HCT116 (cell line): Measurements from ENCODE around the gene FREM1. TPM values are rescaled to one million over a fixed set of nuclear protein-coding genes. Genes with fewer than 3 reads are reported as not detected.

Source experiments
- ATAC-seq: fragments of 200-7000 bp; cut with Tn5 transposase; 2 replicates; pipeline ENCODE4 v1.9.1; 2020; ENCODE audit warnings: mild to moderate bottlenecking, moderate library complexity
- BruUV-seq: library from RNA; stranded (reverse); fragments of 400-500 nt; replicated peaks from 2 replicates; lab custom pipeline; 2021; lab: Mats Ljungman, UMichigan
- CTCF ChIA-PET: fragments of 300-600 bp; sonication (Branson Sonifier 250); formaldehyde crosslinking; loops from one replicate; lab custom pipeline; 2021; ENCODE audit warnings: antibody characterized with exemption; lab: Charles Lee
- POLR2A ChIA-PET: fragments of 300-600, 350-600 bp; sonication (Branson Sonifier 250); formaldehyde crosslinking; loops from one replicate; lab custom pipeline; 2021; ENCODE audit warnings: antibody characterized with exemption; lab: Charles Lee
- RAD21 ChIA-PET, 2 experiments: fragments of 300-600 bp; sonication (Branson Sonifier 250); formaldehyde crosslinking; loops; one replicate each; lab custom pipeline; 2023; ENCODE audit warnings: low total read pairs in 2 of 2; ENCODE audit not compliant: uncharacterized antibody in 2 of 2, unreplicated experiment in 2 of 2, low non-redundant PET in 1 of 2; lab: Charles Lee
- DNase-seq: peaks from one replicate; pipeline ENCODE4 v3.0.0-alpha.2; 2010; ENCODE audit warnings: low read depth, low spot score
- H2AFZ ChIP-seq: fragments of 200-600 bp; shearing (Covaris generic), sonication (generic); 2 replicates; pipeline ENCODE4 v1.6.1; 2017; ENCODE audit warnings: low read depth, mixed run types, mixed read lengths, antibody characterized with exemption, low read length; ENCODE audit not compliant: poor library complexity, severe bottlenecking
- H3K27ac ChIP-seq: 2 replicates; pipeline ENCODE4 v1.5.1; 2012; ENCODE audit warnings: low read depth, low read length
- H3K27me3 ChIP-seq: fragments of 200-600 bp; sonication (generic); 2 replicates; pipeline ENCODE4 v1.6.1; 2016; ENCODE audit warnings: mixed run types, low read length, mixed read lengths; ENCODE audit not compliant: insufficient read depth
- H3K36me3 ChIP-seq, 2 experiments: fragments of 200-500 bp in 1 of 2; fragments of 200-600 bp in 1 of 2; sonication (Bioruptor generic) in 1 of 2; sonication (generic) in 1 of 2; 2 replicates each; pipeline versions ENCODE4 v1.5.1 to v1.6.1; 2014 to 2016; ENCODE audit warnings: low read length in 2 of 2, inconsistent platforms in 1 of 2, mixed read lengths in 1 of 2, mixed run types in 1 of 2; ENCODE audit not compliant: insufficient read depth in 2 of 2, control insufficient read depth in 1 of 2
- H3K4me1 ChIP-seq, 2 experiments: fragments of 200-600 bp in 1 of 2; sonication (generic) in 1 of 2; 2 replicates each; pipeline versions ENCODE4 v1.5.1 to v1.6.1; 2012 to 2017; ENCODE audit warnings: low read length in 2 of 2, inconsistent platforms in 1 of 2, mild to moderate bottlenecking in 1 of 2, mixed read lengths in 1 of 2, mixed run types in 1 of 2, moderate library complexity in 1 of 2; ENCODE audit not compliant: insufficient read depth in 2 of 2, control insufficient read depth in 1 of 2
- H3K4me2 ChIP-seq: fragments of 200-600 bp; sonication (generic); 2 replicates; pipeline ENCODE4 v1.6.1; 2017; ENCODE audit warnings: mixed run types, low read length, mixed read lengths
- H3K4me3 ChIP-seq, 2 experiments: fragments of 200-600 bp in 1 of 2; sonication (generic) in 1 of 2; replicated peaks in 1 of 2; 2 replicates each; pipeline ENCODE4 v1.5.1; 2011 to 2016; ENCODE audit warnings: low read length in 2 of 2, control low read depth in 1 of 2, low read depth in 1 of 2, mild to moderate bottlenecking in 1 of 2, mixed read lengths in 1 of 2, mixed run types in 1 of 2
- H3K79me2 ChIP-seq: fragments of 200-600 bp; sonication (generic); 2 replicates; pipeline ENCODE4 v1.6.1; 2017; ENCODE audit warnings: mild to moderate bottlenecking, mixed run types, low read length, moderate library complexity, mixed read lengths; ENCODE audit not compliant: insufficient read depth
- H3K9ac ChIP-seq: fragments of 200-600 bp; sonication (generic); 2 replicates; pipeline ENCODE4 v1.6.1; 2016; ENCODE audit warnings: low read length, mixed read lengths
- H3K9me2 ChIP-seq: fragments of 200-600 bp; sonication (generic), shearing (Covaris generic); 2 replicates; pipeline ENCODE4 v1.6.1; 2017; ENCODE audit warnings: mixed run types, mild to moderate bottlenecking, moderate library complexity; ENCODE audit not compliant: insufficient read depth
- H3K9me3 ChIP-seq, 2 experiments: fragments of 200-500 bp in 1 of 2; fragments of 200-600 bp in 1 of 2; sonication (Bioruptor generic) in 1 of 2; sonication (generic) in 1 of 2; 2 replicates each; pipeline ENCODE4 v1.6.1; 2014 to 2017; ENCODE audit warnings: low read length in 2 of 2, mixed read lengths in 2 of 2, inconsistent platforms in 1 of 2, low read depth in 1 of 2, mild to moderate bottlenecking in 1 of 2, mixed run types in 1 of 2, moderate library complexity in 1 of 2; ENCODE audit not compliant: control insufficient read depth in 1 of 2, insufficient read depth in 1 of 2
- H4K20me1 ChIP-seq: fragments of 200-600 bp; sonication (generic), shearing (Covaris generic); 2 replicates; pipeline ENCODE4 v1.6.1; 2017; ENCODE audit warnings: mixed run types, mild to moderate bottlenecking, moderate library complexity; ENCODE audit not compliant: insufficient read depth
- CBX3 ChIP-seq: IDR thresholded peaks from 2 replicates; pipeline ENCODE4 v1.6.1; 2012; ENCODE audit warnings: low read depth
- CEBPB ChIP-seq: IDR thresholded peaks from 2 replicates; pipeline ENCODE4 v1.6.1; 2012; ENCODE audit warnings: low read depth
- EGR1 ChIP-seq: IDR thresholded peaks from 2 replicates; pipeline ENCODE4 v1.6.1; 2012; ENCODE audit warnings: low read depth
- ELF1 ChIP-seq: IDR thresholded peaks from 2 replicates; pipeline ENCODE4 v1.6.1; 2012; ENCODE audit warnings: low read depth, borderline replicate concordance
- EZH2phosphoT487 ChIP-seq: fragments of 200-600 bp; IDR thresholded peaks from 2 replicates; pipeline ENCODE4 v1.6.1; 2018; ENCODE audit warnings: antibody characterized with exemption, borderline replicate concordance
- FOSL1 ChIP-seq: IDR thresholded peaks from 2 replicates; pipeline ENCODE4 v1.6.1; 2012; ENCODE audit warnings: low read depth
- JUND ChIP-seq: IDR thresholded peaks from 2 replicates; pipeline ENCODE4 v1.6.1; 2012
- POLR2A ChIP-seq: IDR thresholded peaks from 2 replicates; pipeline ENCODE4 v1.7.0; 2011; ENCODE audit warnings: borderline replicate concordance; ENCODE audit not compliant: insufficient read depth, insufficient read length; ENCODE audit errors: extremely low read depth
- POLR2AphosphoS5 ChIP-seq: IDR thresholded peaks from 2 replicates; pipeline ENCODE4 v1.6.1; 2011; ENCODE audit warnings: mild to moderate bottlenecking, low read depth, low read length, moderate library complexity
- RAD21 ChIP-seq: IDR thresholded peaks from 2 replicates; pipeline ENCODE4 v1.6.1; 2012; ENCODE audit warnings: low read depth, mild to moderate bottlenecking
- SIN3A ChIP-seq: IDR thresholded peaks from 2 replicates; pipeline ENCODE4 v1.6.1; 2012; ENCODE audit warnings: low read depth
- SP1 ChIP-seq: IDR thresholded peaks from 2 replicates; pipeline ENCODE4 v1.6.1; 2012; ENCODE audit warnings: low read depth
- SRF ChIP-seq: IDR thresholded peaks from 2 replicates; pipeline ENCODE4 v1.6.1; 2012; ENCODE audit warnings: low read depth
- TCF7L2 ChIP-seq: IDR thresholded peaks from 2 replicates; pipeline ENCODE4 v1.7.0; 2011; ENCODE audit warnings: borderline replicate concordance, inconsistent platforms; ENCODE audit not compliant: insufficient read depth, insufficient read length; ENCODE audit errors: extremely low read depth
- YY1 ChIP-seq: IDR thresholded peaks from 2 replicates; pipeline ENCODE4 v1.6.1; 2011; ENCODE audit warnings: low read length, low read depth, moderate library complexity, mild to moderate bottlenecking; ENCODE audit not compliant: insufficient replicate concordance; ENCODE audit errors: extremely low read depth
- ZFX ChIP-seq: fragments of 450-650 bp; IDR thresholded peaks from 2 replicates; pipeline ENCODE4 v1.6.1; 2017
- ZNF274 ChIP-seq: fragments of 200-500 bp; sonication (Bioruptor generic); IDR thresholded peaks from 2 replicates; pipeline ENCODE4 v1.6.1; 2014; ENCODE audit warnings: mild to moderate bottlenecking, low read depth, low read length, inconsistent platforms
- intact Hi-C: fragments of 100-400 bp; cut with micrococcal nuclease; formaldehyde crosslinking; loops from 2 replicates; pipeline ENCODE4 v1.10.0; 2022
- total RNA-seq: library from RNA; stranded (reverse); gene quantifications from one replicate; pipeline ENCODE4 v1.2.1, GENCODE V29; 2021; ENCODE audit not compliant: unreplicated experiment
- TF ChIP-seq, protein P1 (sequence below): IDR thresholded peaks from 2 replicates; pipeline ENCODE4 v1.6.1; 2012
- TF ChIP-seq, protein P2 (sequence below): IDR thresholded peaks from 2 replicates; pipeline ENCODE4 v1.6.1; 2011; ENCODE audit warnings: mild to moderate bottlenecking, low read length, moderate library complexity; ENCODE audit not compliant: insufficient replicate concordance; ENCODE audit errors: extremely low read depth
- TF ChIP-seq, protein P3 (sequence below): IDR thresholded peaks from 2 replicates; pipeline ENCODE4 v1.6.1; 2012; ENCODE audit warnings: low read depth
- TF ChIP-seq, protein P4 (sequence below): IDR thresholded peaks from 2 replicates; pipeline ENCODE4 v1.6.1; 2012

The FREM1 gene
- total RNA-seq, 1 experiment from 2014 or later: 0.12 TPM

DNA sequence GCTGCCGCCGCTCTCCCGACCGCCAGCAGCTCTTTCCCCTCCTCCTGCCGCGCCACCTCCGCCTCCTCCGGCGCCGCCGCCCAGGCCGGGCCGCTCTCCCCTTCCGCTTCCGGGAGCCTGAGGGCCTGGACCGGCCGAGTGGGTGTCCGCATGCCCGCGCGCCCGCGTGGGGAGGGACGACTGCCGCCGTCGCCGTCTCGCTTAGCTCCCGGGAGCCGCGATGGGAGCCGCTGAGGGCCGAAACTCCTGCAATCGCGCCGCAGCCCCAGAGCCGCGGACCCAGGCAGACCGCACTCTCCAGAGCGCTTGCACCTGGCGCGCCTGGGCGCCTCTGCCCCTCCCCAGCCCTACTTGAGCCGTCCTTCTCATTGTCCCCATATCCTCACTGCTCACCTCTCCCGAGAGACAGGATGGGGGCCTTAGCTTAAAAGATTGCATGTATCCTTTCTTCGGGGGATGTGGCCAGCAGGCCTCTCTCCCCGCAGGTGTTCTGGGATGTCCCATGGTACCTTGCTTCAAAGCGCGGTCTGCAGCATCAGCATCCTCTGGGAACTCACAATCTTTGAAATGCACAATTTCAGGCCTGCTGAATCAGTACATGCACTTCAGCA is 216.9 kb downstream of the FREM1 start, which contains the start of gene ZDHHC21:
ZDHHC21 (minus strand) TSS at position 182 of the 611 bp plus-strand sequence. CDS start 19,092 bp downstream, outside the sequence.
- Histone ChIP-seq H3K9me2 (no peaks in the 10 kb centered on the region), H3K79me2 (peaks cover 7% of the 10 kb centered on the region), H2AFZ (peak within 1 kb of the TSS; percentile 48), H3K4me3 (peak within 1 kb of the TSS; percentile 63 to 73), H3K27ac (peak within 1 kb of the TSS; percentile 59; the same call in 1 of the 2 replicates), H4K20me1 (no peaks in the 10 kb centered on the region), H3K36me3 (peaks cover 0 to 6% of the 10 kb centered on the region in 2 experiments; a peak in 2 of 4 replicates), H3K9ac (peak within 1 kb of the TSS; percentile 57), H3K27me3 (no peaks in the 10 kb centered on the region), H3K4me2 (peak within 1 kb of the TSS; percentile 90), H3K9me3 (no peaks in the 10 kb centered on the region), H3K4me1 (peaks cover 0 to 12% of the 10 kb centered on the region in 2 experiments; a peak in 3 of 4 replicates)
- CTCF ChIA-PET: no interaction called here
- TSS peak; percentile 60 for BruUV-seq
- RAD21 ChIA-PET: no interaction called here
- ATAC-seq (peak; percentile 94), DNase-seq (no peak)
- intact Hi-C loops: no loop called here
- POLR2A ChIA-PET: no interaction called here
- TF ChIP-seq EZH2phosphoT487 (no peak), JUND (no peak), TCF7L2 (no peak), ZNF274 (no peak), YY1 (peak; percentile 17), RAD21 (no peak), POLR2AphosphoS5 (peak; percentile 71), SIN3A (no peak), SRF (no peak), ELF1 (peak; percentile 55), CBX3 (no peak), FOSL1 (no peak), ZFX (peak; percentile 88), CEBPB (no peak), POLR2A (peak; percentile 63), EGR1 (no peak), SP1 (no peak)
- TF ChIP-seq, protein P1, sequence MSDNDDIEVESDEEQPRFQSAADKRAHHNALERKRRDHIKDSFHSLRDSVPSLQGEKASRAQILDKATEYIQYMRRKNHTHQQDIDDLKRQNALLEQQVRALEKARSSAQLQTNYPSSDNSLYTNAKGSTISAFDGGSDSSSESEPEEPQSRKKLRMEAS: peak; percentile 77
- TF ChIP-seq, protein P2, sequence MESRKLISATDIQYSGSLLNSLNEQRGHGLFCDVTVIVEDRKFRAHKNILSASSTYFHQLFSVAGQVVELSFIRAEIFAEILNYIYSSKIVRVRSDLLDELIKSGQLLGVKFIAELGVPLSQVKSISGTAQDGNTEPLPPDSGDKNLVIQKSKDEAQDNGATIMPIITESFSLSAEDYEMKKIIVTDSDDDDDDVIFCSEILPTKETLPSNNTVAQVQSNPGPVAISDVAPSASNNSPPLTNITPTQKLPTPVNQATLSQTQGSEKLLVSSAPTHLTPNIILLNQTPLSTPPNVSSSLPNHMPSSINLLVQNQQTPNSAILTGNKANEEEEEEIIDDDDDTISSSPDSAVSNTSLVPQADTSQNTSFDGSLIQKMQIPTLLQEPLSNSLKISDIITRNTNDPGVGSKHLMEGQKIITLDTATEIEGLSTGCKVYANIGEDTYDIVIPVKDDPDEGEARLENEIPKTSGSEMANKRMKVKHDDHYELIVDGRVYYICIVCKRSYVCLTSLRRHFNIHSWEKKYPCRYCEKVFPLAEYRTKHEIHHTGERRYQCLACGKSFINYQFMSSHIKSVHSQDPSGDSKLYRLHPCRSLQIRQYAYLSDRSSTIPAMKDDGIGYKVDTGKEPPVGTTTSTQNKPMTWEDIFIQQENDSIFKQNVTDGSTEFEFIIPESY: no peak
- TF ChIP-seq, protein P3, sequence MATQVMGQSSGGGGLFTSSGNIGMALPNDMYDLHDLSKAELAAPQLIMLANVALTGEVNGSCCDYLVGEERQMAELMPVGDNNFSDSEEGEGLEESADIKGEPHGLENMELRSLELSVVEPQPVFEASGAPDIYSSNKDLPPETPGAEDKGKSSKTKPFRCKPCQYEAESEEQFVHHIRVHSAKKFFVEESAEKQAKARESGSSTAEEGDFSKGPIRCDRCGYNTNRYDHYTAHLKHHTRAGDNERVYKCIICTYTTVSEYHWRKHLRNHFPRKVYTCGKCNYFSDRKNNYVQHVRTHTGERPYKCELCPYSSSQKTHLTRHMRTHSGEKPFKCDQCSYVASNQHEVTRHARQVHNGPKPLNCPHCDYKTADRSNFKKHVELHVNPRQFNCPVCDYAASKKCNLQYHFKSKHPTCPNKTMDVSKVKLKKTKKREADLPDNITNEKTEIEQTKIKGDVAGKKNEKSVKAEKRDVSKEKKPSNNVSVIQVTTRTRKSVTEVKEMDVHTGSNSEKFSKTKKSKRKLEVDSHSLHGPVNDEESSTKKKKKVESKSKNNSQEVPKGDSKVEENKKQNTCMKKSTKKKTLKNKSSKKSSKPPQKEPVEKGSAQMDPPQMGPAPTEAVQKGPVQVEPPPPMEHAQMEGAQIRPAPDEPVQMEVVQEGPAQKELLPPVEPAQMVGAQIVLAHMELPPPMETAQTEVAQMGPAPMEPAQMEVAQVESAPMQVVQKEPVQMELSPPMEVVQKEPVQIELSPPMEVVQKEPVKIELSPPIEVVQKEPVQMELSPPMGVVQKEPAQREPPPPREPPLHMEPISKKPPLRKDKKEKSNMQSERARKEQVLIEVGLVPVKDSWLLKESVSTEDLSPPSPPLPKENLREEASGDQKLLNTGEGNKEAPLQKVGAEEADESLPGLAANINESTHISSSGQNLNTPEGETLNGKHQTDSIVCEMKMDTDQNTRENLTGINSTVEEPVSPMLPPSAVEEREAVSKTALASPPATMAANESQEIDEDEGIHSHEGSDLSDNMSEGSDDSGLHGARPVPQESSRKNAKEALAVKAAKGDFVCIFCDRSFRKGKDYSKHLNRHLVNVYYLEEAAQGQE: no peak
- TF ChIP-seq, protein P4, sequence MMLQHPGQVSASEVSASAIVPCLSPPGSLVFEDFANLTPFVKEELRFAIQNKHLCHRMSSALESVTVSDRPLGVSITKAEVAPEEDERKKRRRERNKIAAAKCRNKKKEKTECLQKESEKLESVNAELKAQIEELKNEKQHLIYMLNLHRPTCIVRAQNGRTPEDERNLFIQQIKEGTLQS: no peak
